SK-N-MC (cell line): ENCODE results near the gene ESR2.

Experiments used
- EZH2 ChIP-seq: fragments of 200-600 bp; sonication (generic); IDR thresholded peaks from one replicate; pipeline ENCODE4 v1.6.1; 2017; ENCODE audit warnings: antibody characterized with exemption
- FOXP2 ChIP-seq: optimal IDR thresholded peaks from 2 replicates; pipeline ENCODE3; 2011; ENCODE audit warnings: mild to moderate bottlenecking, moderate library complexity; ENCODE audit not compliant: insufficient read depth; ENCODE audit errors: extremely low read length, control extremely low read depth
- POLR2AphosphoS5 ChIP-seq: IDR thresholded peaks from 2 replicates; pipeline ENCODE4 v1.6.1; 2012; ENCODE audit warnings: mild to moderate bottlenecking, low read depth, low read length, borderline replicate concordance

DNA sequence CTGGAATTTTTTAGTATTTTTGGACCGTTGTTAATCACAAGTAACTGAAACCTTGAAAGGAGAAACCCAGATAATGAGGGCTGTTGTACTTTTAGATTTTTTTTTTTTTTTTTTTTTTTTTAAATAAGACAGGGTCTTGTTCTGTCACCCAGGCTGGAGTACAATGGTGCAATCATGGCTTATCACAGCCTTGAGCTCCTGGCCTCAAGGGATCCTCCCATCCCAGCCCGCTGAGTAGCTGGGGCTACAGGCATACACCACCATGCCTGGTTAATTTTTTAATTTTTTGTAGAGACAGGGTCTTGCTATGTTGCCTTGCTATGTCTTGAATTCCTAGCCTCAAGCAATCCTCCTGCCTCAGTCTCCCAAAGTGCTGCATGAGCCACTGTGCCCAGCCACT, 229.7 kb downstream of the ESR2 start:
- TF ChIP-seq FOXP2 (no peak), EZH2 (no peak), POLR2AphosphoS5 (no peak)
